Endothelial cell (in vitro differentiated cells): ENCODE results near the gene ATP10B. TPM values are rescaled to one million over a fixed set of nuclear protein-coding genes. Genes with fewer than 3 reads are reported as not detected.

ENCODE experiments used
- DNase-seq: peaks from one replicate; pipeline ENCODE4 v3.0.0; 2021; ENCODE audit warnings: low spot score
- H3K27ac Mint-ChIP-seq: one replicate; pipeline ENCODE4 v1.8.0; 2021; ENCODE audit warnings: mixed read lengths, inconsistent platforms; ENCODE audit not compliant: unreplicated experiment
- H3K27me3 Mint-ChIP-seq: one replicate; pipeline ENCODE4 v1.8.0; 2021; ENCODE audit warnings: mild to moderate bottlenecking, moderate library complexity, mixed read lengths, inconsistent platforms; ENCODE audit not compliant: unreplicated experiment
- H3K36me3 Mint-ChIP-seq: one replicate; pipeline ENCODE4 v1.8.0; 2021; ENCODE audit warnings: mild to moderate bottlenecking, low read depth, mixed read lengths, inconsistent platforms; ENCODE audit not compliant: unreplicated experiment
- H3K4me1 Mint-ChIP-seq: one replicate; pipeline ENCODE4 v1.8.0; 2021; ENCODE audit warnings: mild to moderate bottlenecking, mixed read lengths, inconsistent platforms; ENCODE audit not compliant: unreplicated experiment
- H3K4me3 Mint-ChIP-seq: one replicate; pipeline ENCODE4 v1.8.0; 2021; ENCODE audit warnings: mild to moderate bottlenecking, mixed read lengths, inconsistent platforms; ENCODE audit not compliant: unreplicated experiment
- H3K9me3 Mint-ChIP-seq: one replicate; pipeline ENCODE4 v1.8.0; 2021; ENCODE audit warnings: mixed read lengths, inconsistent platforms; ENCODE audit not compliant: unreplicated experiment
- total RNA-seq: library from RNA; stranded (reverse); fragmentation: NEBNext Ultra II Directional; extraction: Animal tissue kit (Norgen Biotek cat#: 25700); gene quantifications from one replicate; pipeline ENCODE4 v1.2.1, GENCODE V29; 2021; ENCODE audit not compliant: unreplicated experiment
- TF ChIP-seq, protein P1 (sequence below): fragments of 200-600 bp; sonication (generic); IDR thresholded peaks from one replicate; pipeline ENCODE4 v1.5.0; 2021; ENCODE audit warnings: antibody characterized with exemption; ENCODE audit not compliant: unreplicated experiment

ATP10B gene
- total RNA-seq, 1 donor from 2014 or later: not detected

- Mint-ChIP-seq H3K9me3 (no peaks in the 10 kb centered on the region), H3K27me3 (peaks cover 6% of the 10 kb centered on the region), H3K4me1 (peaks cover 3% of the 10 kb centered on the region), H3K36me3 (no peaks in the 10 kb centered on the region), H3K4me3 (no peak overlapping the region), H3K27ac (no peak overlapping the region)
- no peak for DNase-seq
- TF ChIP-seq, protein P1, sequence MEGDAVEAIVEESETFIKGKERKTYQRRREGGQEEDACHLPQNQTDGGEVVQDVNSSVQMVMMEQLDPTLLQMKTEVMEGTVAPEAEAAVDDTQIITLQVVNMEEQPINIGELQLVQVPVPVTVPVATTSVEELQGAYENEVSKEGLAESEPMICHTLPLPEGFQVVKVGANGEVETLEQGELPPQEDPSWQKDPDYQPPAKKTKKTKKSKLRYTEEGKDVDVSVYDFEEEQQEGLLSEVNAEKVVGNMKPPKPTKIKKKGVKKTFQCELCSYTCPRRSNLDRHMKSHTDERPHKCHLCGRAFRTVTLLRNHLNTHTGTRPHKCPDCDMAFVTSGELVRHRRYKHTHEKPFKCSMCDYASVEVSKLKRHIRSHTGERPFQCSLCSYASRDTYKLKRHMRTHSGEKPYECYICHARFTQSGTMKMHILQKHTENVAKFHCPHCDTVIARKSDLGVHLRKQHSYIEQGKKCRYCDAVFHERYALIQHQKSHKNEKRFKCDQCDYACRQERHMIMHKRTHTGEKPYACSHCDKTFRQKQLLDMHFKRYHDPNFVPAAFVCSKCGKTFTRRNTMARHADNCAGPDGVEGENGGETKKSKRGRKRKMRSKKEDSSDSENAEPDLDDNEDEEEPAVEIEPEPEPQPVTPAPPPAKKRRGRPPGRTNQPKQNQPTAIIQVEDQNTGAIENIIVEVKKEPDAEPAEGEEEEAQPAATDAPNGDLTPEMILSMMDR: no peak
Measured at GRCh38 chr5:160548949-160549645, 302.9 kb downstream of the ATP10B start.

DNA sequence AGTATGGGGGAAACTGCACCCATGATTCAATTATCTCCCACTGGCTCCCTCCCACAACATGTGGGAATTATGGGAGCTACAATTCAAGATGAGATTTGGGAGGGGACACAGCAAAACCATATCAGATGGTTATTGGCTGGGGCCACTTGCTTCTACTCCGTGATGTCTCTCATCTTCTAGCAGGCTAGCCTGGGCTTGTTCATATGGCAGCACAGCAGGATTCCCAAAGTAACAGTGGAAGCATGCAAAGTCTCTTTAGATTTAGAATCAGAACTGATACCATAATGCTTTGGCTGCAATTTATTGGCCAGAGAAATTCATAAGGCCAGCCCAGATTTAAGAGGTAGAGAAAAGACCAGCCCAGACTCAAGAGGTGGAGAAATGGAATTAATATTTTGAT is 304.1 kb downstream of the ATP10B start:
- H3K27ac Mint-ChIP-seq: no peak overlapping the region
- peaks cover 6% of the 10 kb centered on the region for H3K27me3 Mint-ChIP-seq
- H3K36me3 Mint-ChIP-seq: no peaks in the 10 kb centered on the region
- no peaks in the 10 kb centered on the region for H3K9me3 Mint-ChIP-seq
- H3K4me3 Mint-ChIP-seq: no peak overlapping the region
- TF ChIP-seq, protein P1: no peak
- DNase-seq: no peak
- peaks cover 3% of the 10 kb centered on the region for H3K4me1 Mint-ChIP-seq

- no peak overlapping the region for H3K27ac Mint-ChIP-seq
- TF ChIP-seq, protein P1: no peak
- no peak for DNase-seq
- H3K4me3 Mint-ChIP-seq: no peak overlapping the region
- H3K36me3 Mint-ChIP-seq: no peaks in the 10 kb centered on the region
- no peaks in the 10 kb centered on the region for H3K9me3 Mint-ChIP-seq
- H3K4me1 Mint-ChIP-seq: peaks cover 3% of the 10 kb centered on the region
- H3K27me3 Mint-ChIP-seq: peaks cover 6% of the 10 kb centered on the region
Measured at GRCh38 chr5:160547061-160547460, 304.9 kb downstream of the ATP10B start.

GRCh38 chr5:160545832-160546231 is 306.2 kb downstream of the ATP10B start:
- DNase-seq: no peak
- no peak overlapping the region for H3K4me3 Mint-ChIP-seq
- H3K36me3 Mint-ChIP-seq: no peaks in the 10 kb centered on the region
- no peaks in the 10 kb centered on the region for H3K9me3 Mint-ChIP-seq
- TF ChIP-seq, protein P1: no peak
- peaks cover 6% of the 10 kb centered on the region for H3K27me3 Mint-ChIP-seq
- no peak overlapping the region for H3K27ac Mint-ChIP-seq
- peaks cover 3% of the 10 kb centered on the region for H3K4me1 Mint-ChIP-seq

- TF ChIP-seq, protein P1: no peak
- Mint-ChIP-seq H3K27me3 (peaks cover 1% of the 10 kb centered on the region), H3K36me3 (no peaks in the 10 kb centered on the region), H3K9me3 (no peaks in the 10 kb centered on the region), H3K4me3 (no peak overlapping the region), H3K27ac (no peak overlapping the region), H3K4me1 (peaks cover 3% of the 10 kb centered on the region)
- no peak for DNase-seq
Measured at GRCh38 chr5:160543395-160543794, 308.6 kb downstream of the ATP10B start.
